ES-I3 (cell line): ENCODE measurements around the gene TTYH3.

Source experiments
- H3K36me3 ChIP-seq: 2 replicates; pipeline ENCODE4 v1.6.1; 2013; ENCODE audit warnings: mild to moderate bottlenecking, low read length, control low read depth, moderate library complexity; ENCODE audit not compliant: insufficient read depth
- H3K4me1 ChIP-seq: 2 replicates; pipeline ENCODE4 v1.6.1; 2013; ENCODE audit warnings: mild to moderate bottlenecking, control low read depth, low read length; ENCODE audit not compliant: insufficient read depth
- H3K9ac ChIP-seq: 2 replicates; pipeline ENCODE4 v1.6.1; 2013; ENCODE audit warnings: low read depth, mild to moderate bottlenecking, low read length, moderate library complexity
- H3K9me3 ChIP-seq: 2 replicates; pipeline ENCODE4 v1.6.1; 2013; ENCODE audit warnings: mild to moderate bottlenecking, low read length, moderate library complexity; ENCODE audit not compliant: control insufficient read depth, insufficient read depth

The TTYH3 gene

GRCh38 chr7:2707481-2707880 lies 75.7 kb downstream of the TTYH3 start:
- Histone ChIP-seq H3K4me1 (no peaks in the 10 kb centered on the region; the same call in 1 of the 2 replicates), H3K9me3 (no peaks in the 10 kb centered on the region), H3K36me3 (no peaks in the 10 kb centered on the region), H3K9ac (no peak overlapping the region)

- Histone ChIP-seq H3K36me3 (no peaks in the 10 kb centered on the region), H3K4me1 (no peaks in the 10 kb centered on the region; the same call in 1 of the 2 replicates), H3K9me3 (no peaks in the 10 kb centered on the region), H3K9ac (no peak overlapping the region)
These were observed 76.3 kb downstream of the TTYH3 start for GRCh38 chr7:2708041-2708440.

- no peaks in the 10 kb centered on the region for H3K9me3 ChIP-seq
- no peaks in the 10 kb centered on the region for H3K36me3 ChIP-seq
- no peak overlapping the region for H3K9ac ChIP-seq
- H3K4me1 ChIP-seq = no peaks in the 10 kb centered on the region; the same call in 1 of the 2 replicates
These were observed 76.9 kb downstream of the TTYH3 start for GRCh38 chr7:2708547-2709310.

- Histone ChIP-seq H3K4me1 (no peaks in the 10 kb centered on the region; the same call in 1 of the 2 replicates), H3K9me3 (no peaks in the 10 kb centered on the region), H3K9ac (no peak overlapping the region), H3K36me3 (no peaks in the 10 kb centered on the region)
These were observed 77.9 kb downstream of the TTYH3 start for GRCh38 chr7:2709553-2710285.

- no peaks in the 10 kb centered on the region for H3K36me3 ChIP-seq
- H3K9ac ChIP-seq = no peak overlapping the region
- H3K9me3 ChIP-seq = no peaks in the 10 kb centered on the region
- no peaks in the 10 kb centered on the region; the same call in 1 of the 2 replicates for H3K4me1 ChIP-seq
These were observed 78.5 kb downstream of the TTYH3 start for GRCh38 chr7:2710286-2710655.

GRCh38 chr7:2710901-2711551 lies 79.2 kb downstream of the TTYH3 start:
- Histone ChIP-seq H3K9me3 (no peaks in the 10 kb centered on the region), H3K36me3 (no peaks in the 10 kb centered on the region), H3K9ac (no peak overlapping the region), H3K4me1 (no peaks in the 10 kb centered on the region; the same call in 1 of the 2 replicates)

- Histone ChIP-seq H3K36me3 (peaks cover 5% of the 10 kb centered on the region; the same call in 1 of the 2 replicates), H3K4me1 (no peaks in the 10 kb centered on the region; the same call in 1 of the 2 replicates), H3K9me3 (no peaks in the 10 kb centered on the region), H3K9ac (no peak overlapping the region)
These were observed 80.3 kb downstream of the TTYH3 start for GRCh38 chr7:2711895-2712675.

- H3K9ac ChIP-seq = no peak overlapping the region
- no peaks in the 10 kb centered on the region for H3K4me1 ChIP-seq
- no peaks in the 10 kb centered on the region for H3K9me3 ChIP-seq
- peaks cover 7% of the 10 kb centered on the region for H3K36me3 ChIP-seq
These were observed 81.6 kb downstream of the TTYH3 start for GRCh38 chr7:2713370-2713769.

- Histone ChIP-seq H3K9me3 (no peaks in the 10 kb centered on the region), H3K36me3 (peaks cover 7% of the 10 kb centered on the region), H3K9ac (no peak overlapping the region), H3K4me1 (no peaks in the 10 kb centered on the region)
These were observed 82.2 kb downstream of the TTYH3 start for GRCh38 chr7:2713978-2714377.
